ENCODE measurements around the gene FAM131A.
A peak's percentile ranks its signal among the peaks of the same experiment; 100 is the strongest.

FAM131A gene

DNA sequence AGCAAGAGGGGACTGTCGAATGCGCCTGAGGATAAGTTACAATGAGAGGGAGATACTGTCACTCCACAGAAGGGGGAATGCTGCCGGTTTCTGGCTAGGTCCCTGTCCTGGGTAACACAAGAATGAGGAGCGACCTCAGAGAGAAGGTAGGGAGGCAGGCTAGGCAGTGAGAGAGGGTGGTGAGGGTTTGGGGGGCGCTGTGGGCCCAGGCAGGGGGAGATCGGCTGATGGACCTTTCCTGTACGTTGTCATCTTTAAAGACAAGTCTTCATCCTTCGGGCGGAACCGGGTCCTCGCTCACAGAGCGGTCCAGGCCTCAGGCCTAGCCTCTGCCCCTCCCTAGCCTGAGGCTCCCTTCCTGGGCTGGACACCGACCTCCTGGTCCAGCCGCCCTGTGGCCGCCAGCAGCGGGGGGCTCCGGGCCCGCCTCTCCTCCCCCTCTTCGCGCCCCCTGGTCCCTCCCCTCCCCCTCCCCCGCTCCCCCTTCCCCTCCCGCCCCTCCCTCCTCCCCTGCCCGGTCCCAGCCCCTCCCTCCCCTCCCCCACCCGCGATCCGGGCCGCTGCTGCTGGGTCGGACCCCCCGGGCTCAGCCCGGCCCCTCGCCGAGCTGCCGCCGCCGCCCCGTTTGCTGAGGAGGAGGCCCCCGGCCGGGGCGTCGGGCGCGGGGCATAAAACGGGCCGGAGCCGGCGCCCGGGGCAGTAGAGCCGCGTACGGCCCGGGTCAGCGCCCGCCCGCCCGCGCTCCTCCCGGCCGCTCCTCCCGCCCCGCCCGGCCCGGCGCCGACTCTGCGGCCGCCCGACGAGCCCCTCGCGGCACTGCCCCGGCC is 42.2 kb downstream of the FAM131A start, which contains the start of gene CHRD:
TSS of gene CHRD (plus strand) at position 697 of the 827 bp plus-strand sequence. CDS start 265 bp downstream, outside the sequence.
- Mint-ChIP-seq H3K27ac (no peak within 1 kb of the TSS), H3K4me3 (peak within 1 kb of the TSS; percentile 59), H3K4me1 (ENCODE audit: low read depth) (peaks cover 7% of the 10 kb centered on the region), H3K9me3 (no peaks in the 10 kb centered on the region), H3K36me3 (ENCODE audit: low read depth) (no peaks in the 10 kb centered on the region), H3K27me3 (peaks cover 69% of the 10 kb centered on the region)
- DNase-seq = no peak

DNA sequence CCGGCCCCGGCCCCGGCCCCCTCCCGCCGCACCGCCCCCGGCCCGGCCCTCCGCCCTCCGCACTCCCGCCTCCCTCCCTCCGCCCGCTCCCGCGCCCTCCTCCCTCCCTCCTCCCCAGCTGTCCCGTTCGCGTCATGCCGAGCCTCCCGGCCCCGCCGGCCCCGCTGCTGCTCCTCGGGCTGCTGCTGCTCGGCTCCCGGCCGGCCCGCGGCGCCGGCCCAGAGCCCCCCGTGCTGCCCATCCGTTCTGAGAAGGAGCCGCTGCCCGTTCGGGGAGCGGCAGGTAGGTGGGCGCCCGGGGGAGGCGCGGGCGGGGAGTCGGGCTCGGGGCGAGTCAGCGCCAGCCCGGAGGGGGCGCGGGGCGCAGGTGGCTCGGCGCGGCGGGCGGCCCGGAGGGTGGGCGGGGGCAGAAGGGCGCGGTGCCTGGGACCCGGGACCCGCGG is 42.8 kb downstream of the FAM131A start:
- Mint-ChIP-seq H3K36me3 (ENCODE audit: low read depth) (no peaks in the 10 kb centered on the region), H3K9me3 (no peaks in the 10 kb centered on the region), H3K4me1 (ENCODE audit: low read depth) (peaks cover 7% of the 10 kb centered on the region), H3K27me3 (peaks cover 74% of the 10 kb centered on the region), H3K27ac (no peak overlapping the region), H3K4me3 (no peak overlapping the region)
- peak; percentile 55 for DNase-seq

DNA sequence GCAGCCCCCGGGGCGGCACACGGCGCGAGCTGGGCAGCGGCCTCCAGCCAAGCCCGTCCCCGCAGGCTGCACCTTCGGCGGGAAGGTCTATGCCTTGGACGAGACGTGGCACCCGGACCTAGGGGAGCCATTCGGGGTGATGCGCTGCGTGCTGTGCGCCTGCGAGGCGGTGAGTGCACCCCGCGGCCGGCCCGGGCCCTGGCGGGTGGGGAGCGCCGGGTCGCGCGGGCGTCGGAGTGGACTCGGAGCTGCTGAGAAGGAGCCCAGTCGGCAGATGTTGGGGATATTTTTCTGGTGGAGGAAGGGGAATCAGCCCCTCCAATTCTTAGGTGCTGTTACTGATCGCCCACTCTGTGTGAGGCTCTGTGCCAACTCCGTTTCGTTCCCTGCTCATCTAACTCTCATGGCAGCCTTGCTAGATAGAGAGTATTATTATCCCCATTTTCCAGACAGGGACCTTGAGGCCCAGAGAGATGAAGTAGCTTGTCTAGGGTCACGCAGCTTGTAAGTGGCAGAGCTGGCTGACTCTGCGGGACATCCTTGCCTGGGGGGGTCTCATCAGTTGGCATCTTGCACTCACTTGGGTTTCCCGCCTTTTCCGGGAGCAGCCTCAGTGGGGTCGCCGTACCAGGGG is 43.3 kb downstream of the FAM131A start:
- H3K4me3 Mint-ChIP-seq = peak overlapping the region; percentile 59
- DNase-seq = peak; percentile 53
- no peaks in the 10 kb centered on the region for H3K9me3 Mint-ChIP-seq
- no peak overlapping the region for H3K27ac Mint-ChIP-seq
- H3K4me1 Mint-ChIP-seq (ENCODE audit: low read depth) = peaks cover 7% of the 10 kb centered on the region
- no peaks in the 10 kb centered on the region for H3K36me3 Mint-ChIP-seq (ENCODE audit: low read depth)
- peaks cover 73% of the 10 kb centered on the region for H3K27me3 Mint-ChIP-seq

DNA sequence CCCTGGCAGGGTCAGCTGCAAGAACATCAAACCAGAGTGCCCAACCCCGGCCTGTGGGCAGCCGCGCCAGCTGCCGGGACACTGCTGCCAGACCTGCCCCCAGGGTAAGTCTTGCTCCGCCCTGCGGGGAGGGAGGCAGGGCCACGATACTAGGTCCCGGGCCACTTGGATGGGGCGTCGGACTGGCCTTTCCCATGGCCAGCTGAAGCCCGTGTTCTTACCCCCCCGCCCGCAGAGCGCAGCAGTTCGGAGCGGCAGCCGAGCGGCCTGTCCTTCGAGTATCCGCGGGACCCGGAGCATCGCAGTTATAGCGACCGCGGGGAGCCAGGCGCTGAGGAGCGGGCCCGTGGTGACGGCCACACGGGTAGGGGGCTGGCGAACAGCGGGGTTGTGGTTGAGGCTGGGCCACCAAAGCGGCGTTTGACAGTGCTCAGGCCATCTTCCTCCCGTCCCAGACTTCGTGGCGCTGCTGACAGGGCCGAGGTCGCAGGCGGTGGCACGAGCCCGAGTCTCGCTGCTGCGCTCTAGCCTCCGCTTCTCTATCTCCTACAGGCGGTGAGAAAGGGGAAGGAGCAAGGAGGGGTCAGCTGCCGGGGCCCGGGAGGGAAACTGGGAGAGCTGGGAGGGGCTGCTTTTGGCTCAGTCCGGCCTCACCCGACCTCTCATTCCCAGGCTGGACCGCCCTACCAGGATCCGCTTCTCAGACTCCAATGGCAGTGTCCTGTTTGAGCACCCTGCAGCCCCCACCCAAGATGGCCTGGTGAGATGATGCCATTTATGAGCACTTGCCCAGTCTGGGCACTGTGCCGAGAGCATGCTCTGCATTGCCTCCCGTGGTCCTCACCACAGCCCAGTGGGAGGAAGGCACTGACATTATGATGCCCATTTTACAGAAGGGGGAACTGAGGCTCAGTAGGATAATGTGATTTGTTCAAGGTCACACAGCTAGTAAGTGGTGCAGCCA is 44.1 kb downstream of the FAM131A start:
- H3K27me3 Mint-ChIP-seq = peaks cover 77% of the 10 kb centered on the region
- no peaks in the 10 kb centered on the region for H3K36me3 Mint-ChIP-seq (ENCODE audit: low read depth)
- peaks cover 7% of the 10 kb centered on the region for H3K4me1 Mint-ChIP-seq (ENCODE audit: low read depth)
- H3K4me3 Mint-ChIP-seq = peak overlapping the region; percentile 59
- no peaks in the 10 kb centered on the region for H3K9me3 Mint-ChIP-seq
- DNase-seq = peak; percentile 51
- H3K27ac Mint-ChIP-seq = no peak overlapping the region

DNA sequence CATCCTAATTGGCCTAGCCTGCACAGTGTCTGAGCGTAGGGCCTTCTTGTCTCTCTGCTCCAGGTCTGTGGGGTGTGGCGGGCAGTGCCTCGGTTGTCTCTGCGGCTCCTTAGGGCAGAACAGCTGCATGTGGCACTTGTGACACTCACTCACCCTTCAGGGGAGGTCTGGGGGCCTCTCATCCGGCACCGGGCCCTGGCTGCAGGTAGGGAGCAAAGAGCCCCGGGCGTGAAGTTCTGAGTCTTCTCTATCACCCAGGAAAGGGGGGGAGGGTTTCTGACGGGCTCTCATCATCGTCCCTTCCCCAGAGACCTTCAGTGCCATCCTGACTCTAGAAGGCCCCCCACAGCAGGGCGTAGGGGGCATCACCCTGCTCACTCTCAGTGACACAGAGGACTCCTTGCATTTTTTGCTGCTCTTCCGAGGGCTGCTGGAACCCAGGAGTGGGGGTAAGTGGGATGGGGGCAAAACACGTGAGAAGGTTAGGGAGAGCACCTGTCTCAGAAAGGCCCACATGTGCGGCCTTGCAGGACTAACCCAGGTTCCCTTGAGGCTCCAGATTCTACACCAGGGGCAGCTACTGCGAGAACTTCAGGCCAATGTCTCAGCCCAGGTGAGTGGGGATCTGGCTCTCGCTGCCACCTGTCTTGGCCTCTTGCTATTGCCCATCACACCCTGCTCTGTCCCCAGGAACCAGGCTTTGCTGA is 45.1 kb downstream of the FAM131A start:
- peaks cover 7% of the 10 kb centered on the region for H3K4me1 Mint-ChIP-seq (ENCODE audit: low read depth)
- no peak overlapping the region for H3K4me3 Mint-ChIP-seq
- no peaks in the 10 kb centered on the region for H3K36me3 Mint-ChIP-seq (ENCODE audit: low read depth)
- H3K27ac Mint-ChIP-seq = no peak overlapping the region
- no peak for DNase-seq
- peaks cover 75% of the 10 kb centered on the region for H3K27me3 Mint-ChIP-seq
- no peaks in the 10 kb centered on the region for H3K9me3 Mint-ChIP-seq

DNA sequence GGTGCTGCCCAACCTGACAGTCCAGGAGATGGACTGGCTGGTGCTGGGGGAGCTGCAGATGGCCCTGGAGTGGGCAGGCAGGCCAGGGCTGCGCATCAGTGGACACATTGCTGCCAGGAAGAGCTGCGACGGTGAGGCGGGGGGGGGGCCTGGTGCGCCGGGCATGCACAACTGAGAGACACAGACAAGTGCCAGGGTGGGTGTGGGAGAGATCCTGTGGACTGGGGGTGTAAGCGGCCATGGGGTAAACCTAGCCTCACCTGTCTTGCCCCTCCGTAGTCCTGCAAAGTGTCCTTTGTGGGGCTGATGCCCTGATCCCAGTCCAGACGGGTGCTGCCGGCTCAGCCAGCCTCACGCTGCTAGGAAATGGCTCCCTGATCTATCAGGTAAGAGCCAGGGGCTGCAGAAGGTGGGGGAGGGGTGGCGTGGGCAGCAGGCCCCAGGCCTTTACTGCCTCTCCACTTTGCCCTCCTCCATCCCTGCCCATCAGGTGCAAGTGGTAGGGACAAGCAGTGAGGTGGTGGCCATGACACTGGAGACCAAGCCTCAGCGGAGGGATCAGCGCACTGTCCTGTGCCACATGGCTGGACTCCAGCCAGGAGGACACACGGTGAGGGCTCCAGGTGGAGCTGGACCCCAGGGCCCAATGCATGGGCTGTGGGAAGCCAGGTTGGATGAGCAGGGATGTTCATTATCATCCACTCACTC is 45.8 kb downstream of the FAM131A start:
- H3K27me3 Mint-ChIP-seq = peaks cover 68% of the 10 kb centered on the region
- H3K4me1 Mint-ChIP-seq (ENCODE audit: low read depth) = peaks cover 7% of the 10 kb centered on the region
- no peak overlapping the region for H3K4me3 Mint-ChIP-seq
- no peak overlapping the region for H3K27ac Mint-ChIP-seq
- no peak for DNase-seq
- H3K36me3 Mint-ChIP-seq (ENCODE audit: low read depth) = no peaks in the 10 kb centered on the region
- no peaks in the 10 kb centered on the region for H3K9me3 Mint-ChIP-seq

DNA sequence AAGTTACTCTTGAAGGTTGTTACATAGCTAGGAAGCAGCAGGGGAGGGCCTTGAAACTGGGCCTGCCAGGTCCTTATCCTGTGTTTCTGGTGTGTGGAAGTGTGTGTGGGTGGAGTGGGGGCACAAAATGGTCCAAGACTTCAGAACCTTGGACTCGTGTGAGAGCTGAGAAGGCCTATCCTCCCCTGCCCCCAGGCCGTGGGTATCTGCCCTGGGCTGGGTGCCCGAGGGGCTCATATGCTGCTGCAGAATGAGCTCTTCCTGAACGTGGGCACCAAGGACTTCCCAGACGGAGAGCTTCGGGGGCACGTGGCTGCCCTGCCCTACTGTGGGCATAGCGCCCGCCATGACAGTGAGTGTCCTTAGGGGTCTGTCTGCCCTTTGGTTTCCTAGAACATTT is 46.9 kb downstream of the FAM131A start:
- H3K36me3 Mint-ChIP-seq (ENCODE audit: low read depth) = no peaks in the 10 kb centered on the region
- peaks cover 7% of the 10 kb centered on the region for H3K4me1 Mint-ChIP-seq (ENCODE audit: low read depth)
- peaks cover 56% of the 10 kb centered on the region for H3K27me3 Mint-ChIP-seq
- DNase-seq = no peak
- H3K9me3 Mint-ChIP-seq = no peaks in the 10 kb centered on the region
- no peak overlapping the region for H3K27ac Mint-ChIP-seq
- H3K4me3 Mint-ChIP-seq = no peak overlapping the region

DNA sequence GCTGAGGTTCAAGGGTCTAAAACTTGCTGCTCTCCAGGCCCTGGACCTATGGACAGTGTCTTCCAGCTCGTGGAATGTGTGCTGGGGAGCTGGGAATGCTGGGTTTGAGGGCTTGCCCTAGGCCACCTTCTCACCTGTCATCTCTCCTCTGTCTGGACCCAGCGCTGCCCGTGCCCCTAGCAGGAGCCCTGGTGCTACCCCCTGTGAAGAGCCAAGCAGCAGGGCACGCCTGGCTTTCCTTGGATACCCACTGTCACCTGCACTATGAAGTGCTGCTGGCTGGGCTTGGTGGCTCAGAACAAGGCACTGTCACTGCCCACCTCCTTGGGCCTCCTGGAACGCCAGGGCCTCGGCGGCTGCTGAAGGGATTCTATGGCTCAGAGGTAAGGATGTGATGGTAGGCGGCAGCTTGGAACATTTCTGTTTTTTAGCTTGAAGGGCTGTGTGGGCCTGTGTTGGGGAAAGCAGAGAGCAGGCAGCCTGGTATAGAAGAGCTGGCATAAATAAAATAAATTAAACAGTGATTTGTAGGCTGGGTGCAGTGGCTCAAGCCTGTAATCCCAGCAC is 47.5 kb downstream of the FAM131A start:
- peaks cover 7% of the 10 kb centered on the region for H3K4me1 Mint-ChIP-seq (ENCODE audit: low read depth)
- no peaks in the 10 kb centered on the region for H3K9me3 Mint-ChIP-seq
- H3K4me3 Mint-ChIP-seq = no peak overlapping the region
- peaks cover 55% of the 10 kb centered on the region for H3K27me3 Mint-ChIP-seq
- DNase-seq = no peak
- H3K36me3 Mint-ChIP-seq (ENCODE audit: low read depth) = no peaks in the 10 kb centered on the region
- H3K27ac Mint-ChIP-seq = no peak overlapping the region

DNA sequence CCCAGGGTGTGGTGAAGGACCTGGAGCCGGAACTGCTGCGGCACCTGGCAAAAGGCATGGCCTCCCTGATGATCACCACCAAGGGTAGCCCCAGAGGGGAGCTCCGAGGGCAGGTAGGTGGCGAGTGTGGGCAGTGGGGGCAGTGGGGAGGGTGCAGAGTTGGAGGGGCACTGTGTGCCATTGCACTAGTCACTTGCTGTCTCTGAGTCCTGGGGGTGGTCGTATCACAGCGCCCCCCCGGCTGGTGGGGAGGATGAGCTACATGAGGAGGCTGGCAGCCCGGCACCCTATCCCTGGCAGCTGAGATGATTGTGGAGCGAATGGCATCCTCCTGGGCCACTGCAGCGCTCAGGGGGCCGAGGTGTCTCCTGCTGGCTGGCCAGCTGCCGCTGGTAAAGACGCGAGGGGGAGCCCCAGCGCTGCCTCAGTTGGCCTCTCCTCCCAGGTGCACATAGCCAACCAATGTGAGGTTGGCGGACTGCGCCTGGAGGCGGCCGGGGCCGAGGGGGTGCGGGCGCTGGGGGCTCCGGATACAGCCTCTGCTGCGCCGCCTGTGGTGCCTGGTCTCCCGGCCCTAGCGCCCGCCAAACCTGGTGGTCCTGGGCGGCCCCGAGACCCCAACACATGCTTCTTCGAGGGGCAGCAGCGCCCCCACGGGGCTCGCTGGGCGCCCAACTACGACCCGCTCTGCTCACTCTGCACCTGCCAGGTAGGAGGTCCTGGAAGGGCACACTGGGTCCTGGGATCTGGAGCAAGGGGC is 48.8 kb downstream of the FAM131A start:
- H3K27me3 Mint-ChIP-seq = peaks cover 48% of the 10 kb centered on the region

DNA sequence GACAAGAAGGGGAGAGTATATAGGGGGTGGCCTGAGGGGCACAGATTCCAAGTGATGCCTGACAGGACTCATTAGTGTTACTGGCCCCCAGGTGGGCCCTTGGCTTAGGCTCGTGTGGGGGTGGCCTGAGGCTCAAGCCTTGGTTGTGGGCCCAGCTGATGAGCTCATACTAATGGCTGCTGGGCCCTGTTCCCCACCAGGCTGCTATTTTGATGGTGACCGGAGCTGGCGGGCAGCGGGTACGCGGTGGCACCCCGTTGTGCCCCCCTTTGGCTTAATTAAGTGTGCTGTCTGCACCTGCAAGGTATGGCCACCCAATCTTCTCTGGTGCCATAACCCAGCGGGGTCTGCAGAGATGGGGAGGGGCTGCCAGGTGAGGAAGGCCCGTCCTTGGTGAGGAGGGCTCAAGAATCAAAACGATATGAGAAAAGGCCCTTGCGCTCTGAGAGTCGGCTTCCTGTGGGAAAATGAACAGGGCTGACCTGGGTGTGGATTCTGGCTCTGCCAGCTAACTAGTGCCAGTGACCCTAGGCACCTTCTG is 49.8 kb downstream of the FAM131A start:
- peaks cover 38% of the 10 kb centered on the region for H3K27me3 Mint-ChIP-seq

More for the DNA sequence above, 48.8 kb downstream of the FAM131A start:
- H3K36me3 Mint-ChIP-seq (ENCODE audit: low read depth) = no peaks in the 10 kb centered on the region
- H3K4me3 Mint-ChIP-seq = no peak overlapping the region
- no peak for DNase-seq
- H3K9me3 Mint-ChIP-seq = no peaks in the 10 kb centered on the region
- H3K4me1 Mint-ChIP-seq (ENCODE audit: low read depth) = peaks cover 4% of the 10 kb centered on the region
- no peak overlapping the region for H3K27ac Mint-ChIP-seq

DNA sequence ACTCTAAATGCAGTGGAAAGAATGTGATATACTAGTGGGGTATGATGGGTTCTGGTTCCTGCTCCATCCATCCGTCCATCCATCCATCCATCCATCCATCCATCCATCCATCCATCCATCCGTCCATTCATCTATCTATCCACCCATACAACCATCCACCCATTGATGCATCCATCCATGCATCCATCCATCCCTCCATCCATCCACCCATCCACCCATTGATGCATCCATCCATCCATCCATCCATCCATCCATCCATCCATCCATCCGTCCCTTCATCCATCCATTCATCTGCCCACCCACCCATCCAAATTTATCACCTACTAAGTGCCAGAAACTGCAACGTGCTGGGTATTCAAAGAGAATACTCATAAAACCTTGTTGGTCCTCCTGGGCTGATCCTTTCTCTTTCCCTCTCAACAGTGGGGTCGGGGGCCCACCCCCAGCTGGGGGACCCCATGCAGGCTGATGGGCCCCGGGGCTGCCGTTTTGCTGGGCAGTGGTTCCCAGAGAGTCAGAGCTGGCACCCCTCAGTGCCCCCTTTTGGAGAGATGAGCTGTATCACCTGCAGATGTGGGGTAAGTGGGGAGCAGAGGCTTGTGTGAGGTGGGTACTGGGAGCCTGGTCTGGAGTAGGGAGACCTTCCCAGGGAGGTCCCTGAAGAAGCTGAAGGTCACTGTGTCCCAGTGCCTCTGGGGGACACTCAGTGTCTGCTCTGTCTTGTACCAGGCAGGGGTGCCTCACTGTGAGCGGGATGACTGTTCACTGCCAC is 51.0 kb downstream of the FAM131A start:
- Mint-ChIP-seq H3K27ac (no peak overlapping the region), H3K4me1 (ENCODE audit: low read depth) (no peaks in the 10 kb centered on the region), H3K27me3 (peaks cover 26% of the 10 kb centered on the region), H3K9me3 (no peaks in the 10 kb centered on the region), H3K4me3 (no peak overlapping the region), H3K36me3 (ENCODE audit: low read depth) (no peaks in the 10 kb centered on the region)
- no peak for DNase-seq

More for the DNA sequence above, 49.8 kb downstream of the FAM131A start:
- Mint-ChIP-seq H3K4me1 (ENCODE audit: low read depth) (no peaks in the 10 kb centered on the region), H3K4me3 (no peak overlapping the region), H3K27ac (no peak overlapping the region), H3K9me3 (no peaks in the 10 kb centered on the region), H3K36me3 (ENCODE audit: low read depth) (no peaks in the 10 kb centered on the region)
- no peak for DNase-seq

DNA sequence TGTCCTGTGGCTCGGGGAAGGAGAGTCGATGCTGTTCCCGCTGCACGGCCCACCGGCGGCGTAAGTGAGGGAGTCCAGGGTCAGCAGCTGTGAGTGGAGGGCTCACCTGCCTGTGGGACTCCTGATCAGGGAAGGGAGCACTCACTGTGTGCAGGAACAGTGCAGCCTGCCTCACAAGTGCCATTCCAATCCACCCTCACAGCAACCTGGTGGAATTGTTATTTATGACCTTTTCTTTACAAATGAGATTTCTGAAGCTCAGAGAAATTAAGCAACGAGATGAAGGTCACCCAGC is 51.5 kb downstream of the FAM131A start:
- DNase-seq = no peak
- Mint-ChIP-seq H3K9me3 (no peaks in the 10 kb centered on the region), H3K36me3 (ENCODE audit: low read depth) (no peaks in the 10 kb centered on the region), H3K4me3 (no peak overlapping the region), H3K27ac (no peak overlapping the region), H3K27me3 (peaks cover 23% of the 10 kb centered on the region), H3K4me1 (ENCODE audit: low read depth) (no peaks in the 10 kb centered on the region)
